ENCODE data around the gene CHRDL1.

Gene CHRDL1

DNA sequence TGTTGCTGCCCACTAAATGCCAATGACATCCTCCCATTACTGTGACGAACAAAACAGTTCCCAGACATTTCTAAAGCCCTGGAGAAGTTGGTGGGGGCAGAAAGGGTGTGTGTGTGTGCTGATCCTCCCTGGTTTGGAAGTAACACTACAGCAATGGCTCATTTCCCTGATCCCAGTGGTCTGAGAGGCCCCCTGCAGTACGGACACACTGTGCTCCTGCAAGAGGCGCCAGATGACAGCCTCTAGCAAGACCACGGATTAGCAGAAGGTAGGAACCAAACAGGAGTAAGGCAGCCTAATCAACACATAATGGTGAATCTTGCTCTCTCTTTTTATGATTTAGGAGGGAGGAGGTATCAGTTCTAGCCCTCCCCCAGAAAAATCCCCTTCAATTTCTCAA, 49.6 kb downstream of the CHRDL1 start:
- H3K9me3 ChIP-seq: no peaks in the 10 kb centered on the region
- H3K27ac ChIP-seq: no peak overlapping the region
- no peaks in the 10 kb centered on the region for H4K20me1 ChIP-seq
- H3K9ac ChIP-seq: no peak overlapping the region
- TF ChIP-seq Cebpa-rat (IDR thresholded peaks at IDR 0.05): no peak
- no peak overlapping the region for H3K4me3 ChIP-seq
- no peaks in the 10 kb centered on the region for H3K36me3 ChIP-seq
- peaks cover 95% of the 10 kb centered on the region for H3K27me3 ChIP-seq
- H3K4me1 ChIP-seq: no peaks in the 10 kb centered on the region
- H3K4me2 ChIP-seq: no peak overlapping the region

DNA sequence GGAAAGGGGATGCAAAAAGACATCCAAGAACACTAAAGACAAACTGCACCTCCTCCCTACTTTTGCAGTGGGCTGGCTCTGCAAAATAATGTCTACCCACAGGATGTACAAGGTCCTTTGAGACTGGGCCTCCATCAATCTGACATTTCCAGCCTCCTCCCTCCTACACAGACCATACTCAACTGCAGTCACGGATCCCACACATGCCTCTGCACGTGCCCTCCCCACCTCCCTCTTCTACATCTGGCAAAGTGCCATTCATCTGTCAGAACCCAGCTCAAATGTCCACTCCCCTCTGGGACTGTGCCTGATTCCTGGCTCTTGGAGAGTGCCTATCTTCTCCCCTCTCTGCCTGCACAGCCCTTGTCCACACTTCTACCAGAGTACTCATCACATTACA, 50.3 kb downstream of the CHRDL1 start:
- H3K4me2 ChIP-seq: no peak overlapping the region
- no peaks in the 10 kb centered on the region for H4K20me1 ChIP-seq
- H3K27me3 ChIP-seq: peaks cover 94% of the 10 kb centered on the region
- no peak overlapping the region for H3K9ac ChIP-seq
- no peaks in the 10 kb centered on the region for H3K9me3 ChIP-seq
- no peak overlapping the region for H3K4me3 ChIP-seq
- no peaks in the 10 kb centered on the region for H3K4me1 ChIP-seq
- H3K27ac ChIP-seq: no peak overlapping the region
- TF ChIP-seq Cebpa-rat (IDR thresholded peaks at IDR 0.05): no peak
- no peaks in the 10 kb centered on the region for H3K36me3 ChIP-seq

DNA sequence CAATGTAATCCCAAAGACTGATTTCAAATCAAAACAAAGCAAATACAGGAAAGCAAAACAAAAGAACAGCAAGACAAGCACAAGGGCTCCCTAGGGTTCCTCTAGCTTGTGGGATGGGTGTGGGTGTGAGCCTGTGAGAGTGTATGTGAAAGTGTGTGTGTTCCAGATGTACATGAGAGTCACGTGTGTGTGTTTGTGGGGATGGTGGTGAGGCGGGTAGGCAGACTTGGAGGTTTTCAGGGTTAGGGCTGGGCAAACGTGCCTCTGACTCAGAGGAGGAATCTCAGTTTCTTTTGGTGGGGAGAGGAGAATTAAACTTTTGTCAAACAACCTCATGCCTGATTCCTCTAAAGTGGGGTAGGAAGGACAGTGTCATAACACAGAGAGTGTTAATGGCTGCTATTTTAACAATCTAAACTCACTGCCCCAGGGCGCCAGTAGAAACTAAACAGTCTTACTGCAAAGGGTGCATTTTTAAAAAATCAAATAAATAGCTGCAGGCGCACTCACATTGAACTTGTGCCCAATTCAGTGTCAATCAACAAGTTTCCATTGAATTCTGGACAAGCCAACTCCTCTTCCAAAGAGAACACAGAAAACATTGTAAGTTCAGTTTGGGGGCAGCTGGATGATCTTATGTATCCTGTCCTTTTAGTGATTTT, 51.8 kb downstream of the CHRDL1 start:
- no peak for TF ChIP-seq Cebpa-rat (IDR thresholded peaks at IDR 0.05)
- Histone ChIP-seq H3K27ac (no peak overlapping the region), H3K4me1 (no peaks in the 10 kb centered on the region), H3K27me3 (peaks cover 97% of the 10 kb centered on the region), H3K4me3 (no peak overlapping the region), H4K20me1 (no peaks in the 10 kb centered on the region), H3K36me3 (no peaks in the 10 kb centered on the region), H3K4me2 (no peak overlapping the region), H3K9me3 (no peaks in the 10 kb centered on the region), H3K9ac (no peak overlapping the region)

DNA sequence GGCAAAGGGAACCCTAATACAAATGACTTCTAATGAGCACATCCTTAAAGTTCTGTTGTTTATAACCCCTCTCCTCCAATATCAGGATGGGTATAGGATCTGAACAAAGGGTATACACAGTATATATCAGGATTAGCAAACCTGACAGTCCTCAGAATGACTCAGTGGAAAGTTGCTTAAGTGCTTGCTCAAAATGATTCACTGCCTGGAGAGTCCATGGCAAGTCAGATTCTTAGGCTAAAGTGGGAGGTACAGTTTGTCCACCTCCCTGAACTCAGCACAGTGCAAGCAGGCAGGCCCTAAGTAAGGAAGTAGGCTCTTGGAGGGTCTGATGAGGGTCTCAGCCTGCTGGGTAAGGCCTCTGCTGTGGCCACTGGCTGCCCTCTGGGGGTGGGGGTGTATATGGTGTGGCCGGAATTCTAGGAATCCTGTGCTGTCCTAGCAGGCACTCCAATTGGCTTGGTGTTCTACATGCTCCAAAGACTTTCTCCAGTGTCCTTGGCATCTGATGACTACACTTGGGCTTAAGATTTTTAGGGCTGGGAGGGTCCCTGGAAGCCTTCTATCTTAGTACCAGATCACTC, 54.3 kb downstream of the CHRDL1 start:
- Histone ChIP-seq H3K9me3 (no peaks in the 10 kb centered on the region), H3K36me3 (no peaks in the 10 kb centered on the region), H3K9ac (no peak overlapping the region), H3K4me2 (no peak overlapping the region), H3K4me1 (no peaks in the 10 kb centered on the region), H3K27ac (no peak overlapping the region), H3K27me3 (peaks cover 99% of the 10 kb centered on the region), H3K4me3 (no peak overlapping the region), H4K20me1 (no peaks in the 10 kb centered on the region)
- TF ChIP-seq Cebpa-rat (IDR thresholded peaks at IDR 0.05): no peak

DNA sequence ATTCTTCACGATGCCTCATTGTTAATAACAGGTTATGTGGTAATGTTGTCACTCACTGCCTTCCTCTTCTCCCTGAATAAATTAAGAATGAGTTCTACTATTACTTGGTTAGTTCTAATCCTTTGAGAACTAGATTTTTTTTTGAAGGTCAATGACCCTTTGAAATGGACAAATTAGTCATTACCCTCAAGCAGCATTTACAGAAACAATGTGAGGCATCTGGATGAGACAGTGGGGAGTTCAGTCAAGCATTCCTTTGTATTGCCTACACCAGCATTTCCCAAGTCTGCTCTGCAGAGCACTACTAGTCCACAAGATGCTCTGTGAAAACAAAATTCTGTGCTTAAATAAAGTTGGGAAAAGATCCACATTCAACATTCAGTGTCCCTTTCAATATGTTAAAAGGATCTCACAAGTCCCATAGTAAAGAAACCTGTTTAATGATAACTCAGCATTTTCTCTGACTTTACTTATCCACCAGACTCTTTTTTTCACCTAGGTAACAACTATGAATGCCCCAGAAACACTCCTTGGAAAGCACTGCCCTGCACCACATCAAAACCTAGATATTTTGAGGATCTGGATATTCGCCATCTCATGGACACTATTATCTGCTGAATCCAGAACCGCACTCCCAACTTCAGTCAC, 60.6 kb downstream of the CHRDL1 start:
- H3K27me3 ChIP-seq: peaks cover 100% of the 10 kb centered on the region
- H3K4me2 ChIP-seq: no peak overlapping the region
- H3K36me3 ChIP-seq: no peaks in the 10 kb centered on the region
- TF ChIP-seq Cebpa-rat (IDR thresholded peaks at IDR 0.05): no peak
- no peaks in the 10 kb centered on the region for H3K4me1 ChIP-seq
- no peak overlapping the region for H3K4me3 ChIP-seq
- no peaks in the 10 kb centered on the region for H4K20me1 ChIP-seq
- H3K27ac ChIP-seq: no peak overlapping the region
- H3K9ac ChIP-seq: no peak overlapping the region
- no peaks in the 10 kb centered on the region for H3K9me3 ChIP-seq

DNA sequence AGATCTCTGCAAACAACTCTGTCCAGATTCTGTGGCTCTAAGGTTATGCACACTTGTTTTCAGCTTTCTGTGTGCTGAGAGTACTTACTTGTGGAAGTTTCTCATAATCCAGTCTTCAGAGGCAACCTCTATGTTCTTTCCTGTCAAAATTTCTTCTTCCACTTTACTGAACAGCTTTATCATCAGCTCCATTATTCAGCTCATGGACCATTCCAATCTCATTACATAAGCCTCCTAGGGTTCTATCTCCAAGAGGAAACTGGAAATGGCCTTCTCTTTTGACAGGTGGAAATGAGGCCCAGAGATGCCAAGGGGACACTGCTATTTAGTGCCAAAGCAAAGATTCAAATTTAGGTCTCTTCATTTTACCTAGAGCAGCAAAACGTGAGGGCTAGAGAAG, 61.3 kb downstream of the CHRDL1 start:
- H4K20me1 ChIP-seq: no peaks in the 10 kb centered on the region
- no peak overlapping the region for H3K27ac ChIP-seq
- H3K27me3 ChIP-seq: peaks cover 100% of the 10 kb centered on the region

DNA sequence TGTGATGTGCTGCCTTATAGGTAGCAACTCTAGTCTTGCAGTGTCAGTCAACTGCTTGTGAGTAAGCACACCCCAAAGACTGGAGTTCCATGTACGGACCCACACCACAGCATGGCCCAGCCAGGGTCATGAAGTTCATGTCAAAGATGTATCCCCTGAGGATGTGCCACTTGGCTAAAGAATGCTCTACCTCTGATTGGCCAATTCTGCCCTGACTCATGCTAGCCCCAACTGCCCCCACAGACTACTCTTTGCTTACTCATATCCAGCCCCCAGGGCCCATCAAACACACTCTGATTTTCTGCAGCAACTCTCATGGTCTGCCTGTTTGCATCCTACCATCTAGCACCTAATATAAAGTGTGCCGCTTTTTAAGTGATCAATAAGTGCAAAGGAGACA, 62.5 kb downstream of the CHRDL1 start:
- Histone ChIP-seq H3K36me3 (no peaks in the 10 kb centered on the region), H3K9ac (no peak overlapping the region), H3K4me2 (no peak overlapping the region), H3K4me3 (no peak overlapping the region), H3K4me1 (no peaks in the 10 kb centered on the region), H3K9me3 (no peaks in the 10 kb centered on the region), H3K27me3 (peaks cover 100% of the 10 kb centered on the region), H4K20me1 (no peaks in the 10 kb centered on the region), H3K27ac (no peak overlapping the region)
- TF ChIP-seq Cebpa-rat (IDR thresholded peaks at IDR 0.05): no peak

More for the DNA sequence above, 61.3 kb downstream of the CHRDL1 start:
- Histone ChIP-seq H3K4me1 (no peaks in the 10 kb centered on the region), H3K9ac (no peak overlapping the region), H3K4me3 (no peak overlapping the region), H3K9me3 (no peaks in the 10 kb centered on the region), H3K36me3 (no peaks in the 10 kb centered on the region), H3K4me2 (no peak overlapping the region)
- no peak for TF ChIP-seq Cebpa-rat (IDR thresholded peaks at IDR 0.05)

DNA sequence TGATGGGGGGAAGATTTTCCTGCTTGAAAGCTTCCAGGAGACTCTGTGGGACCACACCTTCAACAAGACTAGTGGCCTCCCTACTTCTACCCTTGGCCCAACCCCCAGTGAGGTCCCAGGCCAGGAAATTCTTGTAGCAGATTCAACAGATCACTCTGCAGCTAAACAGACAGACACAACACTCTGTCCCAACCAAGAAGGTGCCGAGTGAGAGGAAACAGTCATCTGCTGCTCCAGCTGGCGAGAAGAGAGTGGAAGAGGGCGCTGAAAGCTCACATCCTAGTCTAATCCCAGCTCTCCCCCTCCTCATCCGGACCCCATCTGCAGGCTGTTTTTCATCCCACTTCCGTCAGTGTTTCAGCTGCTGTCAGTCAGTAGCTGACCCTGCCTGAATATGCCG, 63.4 kb downstream of the CHRDL1 start:
- Histone ChIP-seq H3K4me3 (no peak overlapping the region), H3K9me3 (no peaks in the 10 kb centered on the region), H3K4me1 (no peaks in the 10 kb centered on the region), H4K20me1 (no peaks in the 10 kb centered on the region), H3K27ac (no peak overlapping the region), H3K9ac (no peak overlapping the region), H3K4me2 (no peak overlapping the region), H3K27me3 (peaks cover 91% of the 10 kb centered on the region), H3K36me3 (no peaks in the 10 kb centered on the region)
- no peak for TF ChIP-seq Cebpa-rat (IDR thresholded peaks at IDR 0.05)

DNA sequence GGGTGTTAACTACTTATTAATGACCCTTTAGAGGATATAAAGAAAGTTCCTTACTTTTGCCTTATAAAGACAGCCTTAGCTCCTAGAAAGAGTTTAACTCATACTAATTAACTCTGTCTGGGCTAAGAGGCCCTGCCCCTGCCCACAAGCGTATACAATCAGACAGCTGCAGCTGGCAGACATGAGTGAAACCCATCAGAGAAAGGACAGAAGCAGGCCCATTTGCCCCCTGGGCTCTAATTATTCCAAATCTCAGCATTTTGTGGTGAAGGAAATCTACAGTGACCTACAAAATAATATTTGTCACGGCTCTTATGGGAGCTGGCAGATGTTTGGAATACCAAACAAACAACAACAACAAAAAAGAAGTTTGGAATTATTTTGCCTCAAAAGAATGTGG, 71.8 kb downstream of the CHRDL1 start:
- no peaks in the 10 kb centered on the region for H3K36me3 ChIP-seq
- H3K27me3 ChIP-seq: peaks cover 80% of the 10 kb centered on the region
- TF ChIP-seq Cebpa-rat (IDR thresholded peaks at IDR 0.05): no peak
- no peaks in the 10 kb centered on the region for H3K9me3 ChIP-seq
- H3K4me2 ChIP-seq: no peak overlapping the region
- H4K20me1 ChIP-seq: no peaks in the 10 kb centered on the region
- H3K27ac ChIP-seq: no peak overlapping the region
- H3K4me3 ChIP-seq: no peak overlapping the region
- no peak overlapping the region for H3K9ac ChIP-seq
- no peaks in the 10 kb centered on the region for H3K4me1 ChIP-seq

DNA sequence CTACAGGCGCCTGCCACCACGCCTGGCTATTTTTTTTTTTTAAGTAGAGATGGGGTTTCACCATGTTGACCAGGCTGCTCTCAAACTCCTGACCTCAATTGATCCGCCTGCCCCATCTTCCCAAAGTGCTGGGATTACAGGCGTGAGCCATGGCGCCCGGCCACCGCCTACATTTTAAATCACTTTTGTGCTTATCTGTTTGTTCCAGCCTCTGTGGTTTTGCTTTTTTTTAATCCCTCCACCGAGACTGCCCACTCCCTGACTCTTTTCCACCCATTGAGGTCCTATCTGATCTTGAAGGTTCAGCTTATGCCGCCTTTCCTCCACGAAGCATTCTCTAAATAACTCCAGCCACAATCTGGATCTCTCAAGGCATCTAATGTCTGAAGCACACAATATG, 73.5 kb downstream of the CHRDL1 start:
- no peak for TF ChIP-seq Cebpa-rat (IDR thresholded peaks at IDR 0.05)
- Histone ChIP-seq H3K4me3 (no peak overlapping the region), H3K9ac (no peak overlapping the region), H3K27me3 (peaks cover 90% of the 10 kb centered on the region), H3K4me1 (no peaks in the 10 kb centered on the region), H3K36me3 (no peaks in the 10 kb centered on the region), H4K20me1 (no peaks in the 10 kb centered on the region; the same call in 1 of the 2 replicates), H3K4me2 (no peak overlapping the region), H3K27ac (no peak overlapping the region), H3K9me3 (no peaks in the 10 kb centered on the region)

Measured in BLaER1 (cell line).